Coronary artery (tissue), 2 donors: Measurements from ENCODE around the gene TMA7.
"Not testable (repeated sequence)": the region's sequence is repeated elsewhere in the genome, so short reads cannot be mapped to it uniquely, and the experiment has no call there.

Experiments
- DNase-seq: peaks from one replicate; pipeline ENCODE4 v3.0.0-alpha.2; 2017; ENCODE audit warnings: low spot score
- H3K27ac ChIP-seq, 2 donors: fragments of 200-600 bp; sonication (generic); one replicate each; pipeline ENCODE4 v1.5.1; 2016 to 2019
- H3K4me3 ChIP-seq: fragments of 200-600 bp; sonication (generic); 2 replicates; pipeline ENCODE4 v1.5.1; 2016; ENCODE audit warnings: mild to moderate bottlenecking, moderate library complexity
- TF ChIP-seq, protein P1 (sequence below): fragments of 200-600 bp; sonication (generic); IDR thresholded peaks from one replicate; pipeline ENCODE4 v1.5.1; 2019; ENCODE audit warnings: antibody characterized with exemption

TMA7 gene

DNA sequence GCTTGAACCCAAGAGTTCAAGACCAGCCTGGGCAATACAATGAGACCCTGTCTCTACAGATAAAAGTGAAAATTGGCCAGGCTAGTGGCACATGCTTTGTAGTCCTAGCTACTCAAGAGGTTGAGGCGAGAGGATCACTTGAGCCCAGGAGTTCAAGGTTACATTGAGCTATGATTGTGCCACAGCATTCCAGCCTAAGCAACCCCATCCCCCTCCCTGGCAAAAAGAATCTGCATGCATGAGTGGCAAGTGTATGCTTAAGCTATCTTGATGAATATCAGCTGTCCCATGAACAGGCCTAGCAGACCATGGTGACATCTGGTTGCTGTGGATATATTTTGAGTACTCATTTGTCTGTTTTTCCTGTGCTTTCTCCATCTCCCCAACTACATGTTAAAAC, 11.2 kb downstream of the TMA7 start:
- no peak for DNase-seq
- TF ChIP-seq, protein P1, sequence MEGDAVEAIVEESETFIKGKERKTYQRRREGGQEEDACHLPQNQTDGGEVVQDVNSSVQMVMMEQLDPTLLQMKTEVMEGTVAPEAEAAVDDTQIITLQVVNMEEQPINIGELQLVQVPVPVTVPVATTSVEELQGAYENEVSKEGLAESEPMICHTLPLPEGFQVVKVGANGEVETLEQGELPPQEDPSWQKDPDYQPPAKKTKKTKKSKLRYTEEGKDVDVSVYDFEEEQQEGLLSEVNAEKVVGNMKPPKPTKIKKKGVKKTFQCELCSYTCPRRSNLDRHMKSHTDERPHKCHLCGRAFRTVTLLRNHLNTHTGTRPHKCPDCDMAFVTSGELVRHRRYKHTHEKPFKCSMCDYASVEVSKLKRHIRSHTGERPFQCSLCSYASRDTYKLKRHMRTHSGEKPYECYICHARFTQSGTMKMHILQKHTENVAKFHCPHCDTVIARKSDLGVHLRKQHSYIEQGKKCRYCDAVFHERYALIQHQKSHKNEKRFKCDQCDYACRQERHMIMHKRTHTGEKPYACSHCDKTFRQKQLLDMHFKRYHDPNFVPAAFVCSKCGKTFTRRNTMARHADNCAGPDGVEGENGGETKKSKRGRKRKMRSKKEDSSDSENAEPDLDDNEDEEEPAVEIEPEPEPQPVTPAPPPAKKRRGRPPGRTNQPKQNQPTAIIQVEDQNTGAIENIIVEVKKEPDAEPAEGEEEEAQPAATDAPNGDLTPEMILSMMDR, result no peak

DNA sequence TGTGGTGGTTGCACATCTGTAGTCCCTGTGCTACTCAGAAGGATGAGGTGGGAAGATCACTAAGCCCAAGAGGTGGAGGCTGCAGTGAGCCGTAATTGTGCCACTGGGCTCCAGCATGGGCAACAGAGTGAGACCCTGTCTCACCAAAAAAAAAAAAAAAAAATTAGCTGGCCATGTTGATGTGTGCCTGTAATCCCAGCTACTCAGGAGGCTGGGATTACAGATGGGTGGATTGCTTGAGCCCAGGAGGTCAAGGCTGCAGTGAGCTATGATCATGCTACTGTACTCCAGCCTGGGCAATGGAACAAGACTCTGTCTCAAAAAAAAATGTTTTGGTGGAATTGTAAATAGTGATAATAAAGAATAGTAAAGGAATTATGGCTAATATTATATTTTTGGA, 16.4 kb downstream of the TMA7 start:
- DNase-seq, result no peak
- Histone ChIP-seq H3K4me3 (no peak overlapping the region), H3K27ac (no peak overlapping the region)
- TF ChIP-seq, protein P1, result no peak

More for the DNA sequence above, 11.2 kb downstream of the TMA7 start:
- Histone ChIP-seq H3K4me3 (no peak overlapping the region), H3K27ac (no peak overlapping the region)

DNA sequence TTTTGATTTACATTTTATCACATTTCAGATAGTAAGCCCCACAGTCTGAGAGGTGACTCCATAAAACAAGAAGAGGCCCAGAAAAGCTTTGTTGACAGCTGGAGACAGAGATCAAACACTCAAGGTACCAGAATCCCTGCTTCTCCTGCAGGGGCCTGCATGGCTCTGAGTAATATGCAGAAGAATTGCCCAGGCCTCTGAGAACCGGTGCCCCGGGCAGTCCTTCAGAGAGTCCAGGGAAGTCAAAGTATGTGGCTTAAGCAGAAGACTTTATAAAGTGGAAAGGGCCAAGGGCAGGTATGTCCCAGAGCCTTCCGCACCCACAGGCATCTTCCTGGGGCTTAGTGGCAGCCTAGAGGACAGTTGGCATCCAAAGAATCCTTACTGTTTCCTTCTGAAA, 19.3 kb downstream of the TMA7 start:
- no peak overlapping the region for H3K4me3 ChIP-seq
- TF ChIP-seq, protein P1, result no peak
- DNase-seq, result no peak
- no peak overlapping the region for H3K27ac ChIP-seq

DNA sequence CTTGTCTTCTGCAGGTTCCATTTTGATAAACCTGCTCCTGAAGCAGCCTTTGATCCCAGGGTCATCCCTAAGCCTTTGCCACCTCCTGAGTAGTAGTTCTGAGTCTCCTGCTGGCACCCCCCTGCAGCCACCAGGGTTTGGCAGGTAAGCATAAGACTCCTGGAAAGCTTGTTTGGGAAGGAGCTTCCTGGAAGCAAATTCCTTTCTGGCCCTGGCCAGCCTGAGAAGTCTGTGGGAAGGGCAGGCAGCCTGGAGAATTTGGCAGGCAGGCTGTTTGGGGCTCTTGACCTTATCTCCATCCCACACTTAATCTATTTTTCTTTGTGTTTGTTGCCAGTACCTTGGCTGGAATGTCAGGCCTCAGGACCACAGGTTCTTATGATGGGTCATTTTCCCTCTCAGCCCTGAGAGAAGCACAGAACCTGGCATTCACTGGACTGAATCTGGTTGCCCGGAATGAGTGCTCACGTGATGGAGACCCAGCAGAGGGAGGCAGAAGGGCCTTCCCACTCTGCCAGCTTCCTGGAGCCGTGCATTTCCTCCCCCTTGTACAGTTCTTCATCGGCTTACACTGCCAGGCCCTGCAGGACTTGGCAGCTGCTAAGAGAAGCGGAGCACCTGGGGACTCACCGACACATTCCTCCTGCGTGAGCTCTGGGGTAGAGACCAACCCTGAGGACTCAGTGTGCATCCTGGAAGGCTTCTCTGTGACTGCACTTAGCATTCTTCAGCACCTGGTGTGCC, 19.9 kb downstream of the TMA7 start:
- Histone ChIP-seq H3K27ac (no peak overlapping the region), H3K4me3 (no peak overlapping the region)
- TF ChIP-seq, protein P1, result no peak
- DNase-seq, result no peak

DNA sequence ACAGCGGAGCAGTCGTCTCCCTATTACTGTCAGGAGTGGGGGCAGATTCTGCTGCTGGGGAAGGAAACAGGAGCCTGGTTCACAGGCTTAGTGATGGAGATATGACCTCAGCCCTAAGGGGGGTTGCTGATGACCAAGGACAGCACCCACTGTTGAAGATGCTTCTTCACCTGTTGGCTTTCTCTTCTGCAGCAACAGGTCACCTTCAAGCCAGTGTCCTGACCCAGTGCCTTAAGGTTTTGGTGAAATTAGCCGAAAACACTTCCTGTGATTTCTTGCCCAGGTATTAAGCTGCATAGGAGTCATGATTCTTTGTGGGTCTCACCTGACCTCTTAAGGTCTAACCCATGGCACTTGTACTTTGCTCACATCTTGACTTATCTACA, 20.5 kb downstream of the TMA7 start:
- no peak overlapping the region for H3K4me3 ChIP-seq
- TF ChIP-seq, protein P1, result no peak
- no peak for DNase-seq
- H3K27ac ChIP-seq, result no peak overlapping the region

DNA sequence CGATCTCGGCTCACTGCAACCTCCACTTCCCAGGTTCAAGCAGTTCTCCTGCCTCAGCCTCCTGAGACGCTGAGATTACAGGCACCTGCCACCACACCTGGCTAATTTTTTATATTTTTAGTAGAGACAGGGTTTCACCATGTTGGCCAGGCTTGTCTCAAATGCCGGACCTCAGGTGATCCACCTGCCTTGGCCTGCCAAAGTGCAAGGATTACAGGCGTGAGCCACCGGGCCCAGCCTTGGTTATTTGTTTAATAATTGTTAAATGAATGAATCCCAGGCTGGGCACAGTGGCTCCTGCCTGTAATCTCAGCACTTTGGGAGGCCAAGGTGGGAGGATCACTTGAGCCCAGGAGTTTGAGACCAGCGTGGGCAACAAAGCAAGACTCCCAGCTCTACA, 21.7 kb downstream of the TMA7 start:
- H3K4me3 ChIP-seq, DNase-seq, H3K27ac ChIP-seq: not testable (repeated sequence)

DNA sequence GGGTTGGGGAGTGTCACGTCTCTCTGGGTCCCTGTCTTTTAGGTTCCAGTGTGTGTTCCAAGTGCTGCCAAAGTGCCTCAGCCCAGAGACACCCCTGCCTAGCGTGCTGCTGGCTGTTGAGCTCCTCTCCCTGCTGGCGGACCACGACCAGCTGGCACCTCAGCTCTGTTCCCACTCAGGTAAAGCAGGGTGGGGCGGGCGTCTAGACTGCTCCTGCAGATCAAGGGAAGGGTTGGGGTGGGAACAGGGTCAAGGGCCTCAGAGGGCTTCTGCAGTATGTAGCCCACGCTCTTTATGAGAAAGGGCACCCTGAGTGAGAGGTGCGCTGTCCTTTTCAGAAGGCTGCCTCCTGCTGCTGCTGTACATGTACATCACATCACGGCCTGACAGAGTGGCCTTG, 23.6 kb downstream of the TMA7 start:
- DNase-seq, result no peak
- Histone ChIP-seq H3K27ac (peak overlapping the region in 1 of 2 donors; percentile 100), H3K4me3 (no peak overlapping the region)
- TF ChIP-seq, protein P1, result no peak
